Neutrophil (primary cell): ENCODE measurements around the gene COQ2.

ENCODE experiments used
- H3K27ac ChIP-seq: fragments of 200-600 bp; sonication (generic); 2 replicates; pipeline ENCODE4 v1.5.1; 2016; ENCODE audit warnings: mild to moderate bottlenecking, moderate library complexity
- H3K27me3 ChIP-seq: fragments of 200-600 bp; sonication (generic); 2 replicates; pipeline ENCODE4 v1.6.0; 2016; ENCODE audit warnings: mild to moderate bottlenecking
- H3K36me3 ChIP-seq: fragments of 200-600 bp; sonication (generic); 2 replicates; pipeline ENCODE4 v1.5.1; 2017
- H3K4me1 ChIP-seq, 2 experiments: fragments of 200-600 bp in 1 of 2; sonication (generic) in 1 of 2; 1 replicate in 1 of 2; 2 replicates in 1 of 2; pipeline versions ENCODE4 v1.5.1 to v1.6.1; 2013 to 2016; ENCODE audit warnings: low read depth in 1 of 2, low read length in 1 of 2, mild to moderate bottlenecking in 1 of 2, moderate library complexity in 1 of 2; ENCODE audit not compliant: control insufficient read depth in 1 of 2, insufficient read depth in 1 of 2
- H3K4me3 ChIP-seq, 2 experiments: fragments of 200-600 bp in 1 of 2; sonication (generic) in 1 of 2; 1 replicate in 1 of 2; 2 replicates in 1 of 2; pipeline ENCODE4 v1.5.1; 2013 to 2016; ENCODE audit warnings: low read depth in 1 of 2, low read length in 1 of 2, mild to moderate bottlenecking in 1 of 2, moderate library complexity in 1 of 2
- H3K9me3 ChIP-seq: fragments of 200-600 bp; sonication (generic); 2 replicates; pipeline ENCODE4 v1.5.1; 2016
- TF ChIP-seq, protein P1 (sequence below): fragments of 200-600 bp; sonication (generic); IDR thresholded peaks from 2 replicates; pipeline ENCODE4 v1.5.1; 2016; ENCODE audit warnings: antibody characterized with exemption

COQ2 gene

GRCh38 chr4:83315341-83315870, 30.8 kb upstream of the COQ2 start:
- TF ChIP-seq, protein P1, sequence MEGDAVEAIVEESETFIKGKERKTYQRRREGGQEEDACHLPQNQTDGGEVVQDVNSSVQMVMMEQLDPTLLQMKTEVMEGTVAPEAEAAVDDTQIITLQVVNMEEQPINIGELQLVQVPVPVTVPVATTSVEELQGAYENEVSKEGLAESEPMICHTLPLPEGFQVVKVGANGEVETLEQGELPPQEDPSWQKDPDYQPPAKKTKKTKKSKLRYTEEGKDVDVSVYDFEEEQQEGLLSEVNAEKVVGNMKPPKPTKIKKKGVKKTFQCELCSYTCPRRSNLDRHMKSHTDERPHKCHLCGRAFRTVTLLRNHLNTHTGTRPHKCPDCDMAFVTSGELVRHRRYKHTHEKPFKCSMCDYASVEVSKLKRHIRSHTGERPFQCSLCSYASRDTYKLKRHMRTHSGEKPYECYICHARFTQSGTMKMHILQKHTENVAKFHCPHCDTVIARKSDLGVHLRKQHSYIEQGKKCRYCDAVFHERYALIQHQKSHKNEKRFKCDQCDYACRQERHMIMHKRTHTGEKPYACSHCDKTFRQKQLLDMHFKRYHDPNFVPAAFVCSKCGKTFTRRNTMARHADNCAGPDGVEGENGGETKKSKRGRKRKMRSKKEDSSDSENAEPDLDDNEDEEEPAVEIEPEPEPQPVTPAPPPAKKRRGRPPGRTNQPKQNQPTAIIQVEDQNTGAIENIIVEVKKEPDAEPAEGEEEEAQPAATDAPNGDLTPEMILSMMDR, result no peak
- H3K9me3 ChIP-seq, result no peaks in the 10 kb centered on the region
- no peaks in the 10 kb centered on the region for H3K27me3 ChIP-seq
- H3K27ac ChIP-seq, result peak overlapping the region; percentile 90
- no peaks in the 10 kb centered on the region for H3K36me3 ChIP-seq
- peaks cover 39 to 53% of the 10 kb centered on the region in 2 experiments for H3K4me1 ChIP-seq
- H3K4me3 ChIP-seq, result no peak overlapping the region

DNA sequence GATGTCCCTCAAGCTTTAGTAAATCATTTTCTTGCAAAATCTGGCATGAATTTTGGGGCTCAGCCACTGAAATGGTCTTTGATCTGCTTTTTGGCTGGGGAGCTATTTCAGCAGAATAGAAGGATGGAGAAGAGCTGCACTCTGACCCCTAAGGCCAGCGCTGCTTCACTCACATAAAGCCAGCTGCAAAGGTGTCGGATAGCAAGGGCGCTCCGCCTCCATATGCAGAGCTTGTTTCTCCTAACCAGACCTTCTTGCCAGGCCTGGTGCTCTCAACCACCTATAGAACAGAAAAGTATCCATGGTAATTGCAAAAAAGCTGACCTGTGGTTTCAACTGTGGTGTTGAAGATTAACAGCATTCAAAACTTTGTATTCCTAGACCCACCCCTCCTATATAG, 24.1 kb upstream of the COQ2 start:
- TF ChIP-seq, protein P1, result no peak
- Histone ChIP-seq H3K9me3 (no peaks in the 10 kb centered on the region), H3K4me1 (no peaks in the 10 kb centered on the region), H3K27me3 (no peaks in the 10 kb centered on the region), H3K36me3 (no peaks in the 10 kb centered on the region), H3K4me3 (no peak overlapping the region), H3K27ac (no peak overlapping the region)

DNA sequence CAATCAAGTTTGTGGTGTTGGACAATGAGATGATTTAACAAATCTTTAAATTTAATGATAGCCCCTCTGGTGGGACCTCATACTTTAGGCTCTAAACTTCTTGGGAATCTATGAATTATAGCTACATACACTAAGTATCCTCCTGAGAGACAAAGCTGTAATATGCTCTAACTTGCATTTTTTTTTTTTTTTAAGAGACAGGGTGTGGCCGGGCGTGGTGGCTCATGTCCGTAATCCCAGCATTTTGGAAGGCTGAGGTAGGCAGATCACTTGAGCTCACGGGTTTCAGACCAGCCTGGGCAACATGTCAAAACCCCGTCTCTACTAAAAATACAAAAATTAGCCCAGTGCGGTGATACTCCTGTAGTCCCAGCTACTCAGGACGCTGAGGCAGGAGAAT, 23.3 kb upstream of the COQ2 start:
- H3K27me3 ChIP-seq, result no peaks in the 10 kb centered on the region
- no peak overlapping the region for H3K27ac ChIP-seq
- no peak overlapping the region for H3K4me3 ChIP-seq
- TF ChIP-seq, protein P1, result no peak
- no peaks in the 10 kb centered on the region for H3K36me3 ChIP-seq
- H3K4me1 ChIP-seq, result no peaks in the 10 kb centered on the region
- no peaks in the 10 kb centered on the region for H3K9me3 ChIP-seq

GRCh38 chr4:83305187-83305586, 20.6 kb upstream of the COQ2 start:
- H3K4me1 ChIP-seq, result peaks cover 8 to 10% of the 10 kb centered on the region in 2 experiments
- H3K27ac ChIP-seq, result no peak overlapping the region
- H3K9me3 ChIP-seq, result no peaks in the 10 kb centered on the region
- H3K4me3 ChIP-seq, result no peak overlapping the region
- TF ChIP-seq, protein P1, result no peak
- H3K36me3 ChIP-seq, result no peaks in the 10 kb centered on the region
- no peaks in the 10 kb centered on the region for H3K27me3 ChIP-seq

DNA sequence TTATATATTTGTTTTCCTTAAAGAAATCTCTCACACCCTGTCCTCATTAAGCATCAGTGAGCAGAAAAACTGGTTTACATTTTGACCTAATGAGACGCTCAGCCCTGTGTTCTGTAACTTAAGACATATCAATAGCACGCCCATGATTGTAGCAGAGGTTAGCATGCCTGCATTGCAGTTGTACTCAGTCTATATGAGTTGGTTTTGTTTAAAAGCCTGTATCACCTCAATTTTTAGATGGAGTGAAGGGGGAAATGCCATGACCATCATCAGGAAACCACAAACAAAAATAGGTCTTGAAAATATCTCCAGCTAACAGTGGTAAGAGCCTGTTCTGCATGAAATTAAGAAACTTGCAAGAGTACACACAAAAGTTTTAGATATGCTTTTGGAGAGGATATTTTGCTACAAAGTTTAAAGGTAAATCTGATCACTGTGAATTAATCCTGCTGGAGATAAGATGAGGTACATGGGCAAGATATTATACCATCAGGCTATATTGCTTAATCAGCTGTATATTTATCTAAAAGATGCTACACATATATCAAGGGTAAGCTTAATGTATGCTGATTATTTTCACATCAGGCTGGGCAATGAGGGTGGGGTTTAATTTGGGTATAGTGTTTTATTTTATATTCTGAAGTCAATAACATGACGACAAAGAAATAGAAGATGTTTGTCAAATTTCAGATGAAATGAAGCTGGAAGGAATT, 13.1 kb upstream of the COQ2 start:
- Histone ChIP-seq H3K9me3 (no peaks in the 10 kb centered on the region), H3K4me1 (peaks cover 8 to 10% of the 10 kb centered on the region in 2 experiments), H3K36me3 (no peaks in the 10 kb centered on the region), H3K27me3 (no peaks in the 10 kb centered on the region), H3K27ac (no peak overlapping the region), H3K4me3 (no peak overlapping the region)
- TF ChIP-seq, protein P1, result no peak
